Thymus (tissue), 14 donors: ENCODE measurements around the gene MAPK13. TPM values are rescaled to one million over a fixed set of nuclear protein-coding genes. Genes with fewer than 3 reads are reported as not detected.
A peak's percentile ranks its signal among the peaks of the same experiment; 100 is the strongest.
"Not testable (repeated sequence)": the region's sequence is repeated elsewhere in the genome, so short reads cannot be mapped to it uniquely, and the experiment has no call there.

Experiments
- DNase-seq, 9 donors: peaks; one replicate each; pipeline ENCODE4 v3.0.0-alpha.2; 2013; ENCODE audit warnings: low spot score in 9 of 9, low read depth in 6 of 9, missing footprints in 1 of 9
- H3K27ac ChIP-seq, 2 donors: one replicate each; pipeline ENCODE4 v1.5.1; 2013; ENCODE audit warnings: control low read depth in 1 of 2, low read depth in 1 of 2, low read length in 1 of 2, mild to moderate bottlenecking in 1 of 2, moderate library complexity in 1 of 2
- H3K27me3 ChIP-seq, 2 donors: one replicate each; pipeline ENCODE4 v1.5.1; 2013; ENCODE audit warnings: low read length in 1 of 2; ENCODE audit not compliant: control insufficient read depth in 2 of 2, insufficient read depth in 1 of 2
- H3K36me3 ChIP-seq, 2 donors: one replicate each; pipeline ENCODE4 v1.5.1; 2013; ENCODE audit warnings: low read length in 1 of 2, mild to moderate bottlenecking in 1 of 2, moderate library complexity in 1 of 2; ENCODE audit not compliant: control insufficient read depth in 2 of 2, insufficient read depth in 2 of 2
- H3K4me1 ChIP-seq, 2 donors: one replicate each; pipeline ENCODE4 v1.5.1; 2013; ENCODE audit warnings: low read length in 2 of 2; ENCODE audit not compliant: control insufficient read depth in 2 of 2, insufficient read depth in 2 of 2
- H3K4me3 ChIP-seq, 2 donors: one replicate each; pipeline ENCODE4 v1.5.1; 2013; ENCODE audit warnings: low read length in 2 of 2, control low read depth in 1 of 2, mild to moderate bottlenecking in 1 of 2
- H3K9me3 ChIP-seq, 2 donors: one replicate each; pipeline ENCODE4 v1.5.1; 2013; ENCODE audit warnings: low read length in 1 of 2, mild to moderate bottlenecking in 1 of 2; ENCODE audit not compliant: control insufficient read depth in 2 of 2, insufficient read depth in 1 of 2
- WGBS: extraction: QIAGEN DNeasy Blood & Tissue Kit; methylation state at CpG from one replicate; pipeline ENCODE4 v1.1.7; 2013; 5-methylcytosine and 5-hydroxymethylcytosine counted together
- long read RNA-seq, 10 donors: transcript quantifications; one replicate each; lab custom pipeline, GENCODE V29; 2026
- polyA plus RNA-seq: library from polyadenylated mRNA; stranded (reverse); fragments of 200-250 nt; gene quantifications from one replicate; pipeline ENCODE4 v1.2.3, GENCODE V29; 2013
- total RNA-seq: library from RNA; stranded (reverse); fragments of 120-200 nt; gene quantifications from one replicate; pipeline ENCODE4 v1.2.4, GENCODE V29; 2013
- donor health status: healthy.

MAPK13 gene
- total RNA-seq (8.5 TPM), polyA plus RNA-seq (30.1 TPM)
- long read RNA-seq, donor 1: 0 reads
- long read RNA-seq, donor 2: 0 reads
- long read RNA-seq, donor 3, transcript MAPK13-201 (12 exons, 2,052 nt): major isoform, 8 of 8 reads
- long read RNA-seq, donor 3, partial matches to known transcripts: 0 of 8 reads
- long read RNA-seq, donor 3, other reads (novel, unspliced or antisense): 0 of 8 reads
- long read RNA-seq, donor 4, partial matches to known transcripts: 0 of 3 reads
- long read RNA-seq, donor 4, other reads (novel, unspliced or antisense): 0 of 3 reads
- long read RNA-seq, donor 5, transcript MAPK13-201 (12 exons, 2,052 nt): major isoform, 7 of 7 reads
- long read RNA-seq, donor 5, partial matches to known transcripts: 0 of 7 reads
- long read RNA-seq, donor 5, other reads (novel, unspliced or antisense): 0 of 7 reads
- long read RNA-seq, donor 6, transcript MAPK13-201 (12 exons, 2,052 nt): major isoform, 6 of 12 reads
- long read RNA-seq, donor 6, partial matches to known transcripts: 6 of 12 reads
- long read RNA-seq, donor 6, other reads (novel, unspliced or antisense): 0 of 12 reads
- long read RNA-seq, donor 7, full-length matches to known transcripts: 8 of 14 reads
- long read RNA-seq, donor 7, partial matches to known transcripts: 6 of 14 reads
- long read RNA-seq, donor 7, other reads (novel, unspliced or antisense): 0 of 14 reads
- long read RNA-seq, donor 8, partial matches to known transcripts: 0 of 1 reads
- long read RNA-seq, donor 8, other reads (novel, unspliced or antisense): 0 of 1 reads
- long read RNA-seq, donor 9, partial matches to known transcripts: 0 of 3 reads
- long read RNA-seq, donor 9, other reads (novel, unspliced or antisense): 0 of 3 reads
- long read RNA-seq, donor 10, full-length matches to known transcripts: 3 of 3 reads
- long read RNA-seq, donor 10, partial matches to known transcripts: 0 of 3 reads
- long read RNA-seq, donor 10, other reads (novel, unspliced or antisense): 0 of 3 reads

DNA sequence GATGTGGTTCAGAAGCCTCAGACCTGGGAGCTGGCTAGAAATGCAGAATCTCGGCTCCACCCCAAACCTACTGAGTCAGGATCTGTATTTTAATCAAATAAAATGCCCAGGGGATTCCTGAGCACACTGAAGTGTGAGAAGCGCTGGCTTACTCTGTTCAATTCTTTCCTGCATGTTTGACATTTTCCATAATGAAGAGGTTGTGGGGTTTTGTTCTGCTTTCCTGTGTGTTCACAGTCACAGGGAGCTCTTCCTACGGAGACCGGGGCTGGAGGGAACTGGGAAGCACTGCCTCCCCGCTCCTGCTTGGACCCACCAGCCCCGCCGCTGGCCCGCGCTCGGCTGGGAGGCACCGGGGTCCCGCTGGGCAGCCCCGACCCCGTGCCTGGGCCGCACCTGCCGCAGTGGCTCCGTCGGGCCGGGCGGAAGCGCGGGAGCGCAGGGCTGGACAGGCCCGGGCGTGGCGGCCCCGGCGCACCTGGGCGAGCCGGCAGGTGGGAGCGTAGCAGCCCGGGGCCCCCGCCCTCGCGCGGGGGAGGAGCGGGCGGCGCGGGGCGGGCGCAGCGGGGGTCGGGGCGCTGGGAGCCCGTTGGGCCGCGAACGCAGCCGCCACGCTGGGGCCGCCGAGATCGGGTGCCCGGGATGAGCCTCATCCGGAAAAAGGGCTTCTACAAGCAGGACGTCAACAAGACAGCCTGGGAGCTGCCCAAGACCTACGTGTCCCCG is at the start of gene MAPK13:
Gene MAPK13, plus strand, starts transcription at position 573 of the 726 bp plus-strand sequence. Its CDS starts 70 bp downstream, at position 643.
- Histone ChIP-seq H3K4me3 (peak within 1 kb of the TSS; percentile 53 to 63), H3K27me3 (peaks cover 0 to 21% of the 10 kb centered on the region in 2 donors), H3K4me1 (peaks cover 17 to 50% of the 10 kb centered on the region in 2 donors), H3K9me3 (no peaks in the 10 kb centered on the region), H3K27ac (peak within 1 kb of the TSS; percentile 67 to 93), H3K36me3 (no peaks in the 10 kb centered on the region)
- peak in 1 of 9 donors; percentile 54 for DNase-seq
- WGBS: 3% methylated on average over 59 of the region's 59 CpGs

DNA sequence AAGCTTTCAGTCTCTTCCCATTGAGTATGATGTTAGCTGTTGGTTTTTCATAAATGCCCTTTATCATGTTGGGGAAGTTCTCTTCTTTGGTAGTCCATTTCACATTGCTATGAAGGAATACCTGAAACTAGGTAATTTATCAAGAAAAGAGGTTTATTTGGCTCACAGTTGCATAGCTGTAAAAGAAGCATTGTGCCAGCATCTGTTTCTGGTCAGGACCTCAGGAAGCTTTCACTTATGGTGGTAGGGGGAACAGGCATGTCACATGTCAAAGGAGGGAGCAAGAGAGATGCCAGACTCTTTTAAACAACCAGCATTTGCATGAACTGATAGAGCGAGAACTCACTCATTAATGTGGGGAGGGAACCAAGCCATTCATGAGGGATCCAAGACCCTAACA is 48.0 kb upstream of the MAPK13 start:
- Histone ChIP-seq H3K27me3 (no peaks in the 10 kb centered on the region), H3K9me3 (no peaks in the 10 kb centered on the region), H3K4me1 (no peaks in the 10 kb centered on the region), H3K27ac (no peak overlapping the region), H3K4me3 (no peak overlapping the region), H3K36me3 (peaks cover 28 to 67% of the 10 kb centered on the region in 2 donors)
- 98% methylated on average over 1 of the region's 1 CpG for WGBS
- DNase-seq: no peak

DNA sequence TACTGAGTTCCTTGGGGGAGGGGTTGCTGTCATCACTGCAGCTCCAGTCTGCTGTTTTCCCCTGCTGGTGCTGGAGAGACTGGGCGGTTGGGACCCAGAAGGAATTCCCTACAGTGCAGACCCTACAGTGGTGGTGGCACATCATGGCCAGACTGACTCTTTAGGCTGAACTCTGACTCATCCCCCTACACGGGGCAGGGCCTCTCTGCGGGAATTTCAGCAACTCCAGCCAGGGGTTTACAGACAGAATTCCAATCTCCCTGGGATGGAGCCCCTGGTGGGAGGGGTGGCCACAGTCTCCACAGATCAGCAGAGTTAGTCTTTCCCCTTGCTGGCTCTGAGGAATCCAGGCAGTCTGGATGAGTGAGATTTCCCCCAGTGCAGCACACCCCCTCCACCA is 46.9 kb upstream of the MAPK13 start:
- no peak for DNase-seq
- Histone ChIP-seq H3K36me3 (peaks cover 28 to 59% of the 10 kb centered on the region in 2 donors), H3K4me3 (no peak overlapping the region), H3K4me1 (no peaks in the 10 kb centered on the region), H3K27me3 (no peaks in the 10 kb centered on the region), H3K9me3 (no peaks in the 10 kb centered on the region), H3K27ac (no peak overlapping the region)
- 87% methylated on average over 3 of the region's 3 CpGs for WGBS

DNA sequence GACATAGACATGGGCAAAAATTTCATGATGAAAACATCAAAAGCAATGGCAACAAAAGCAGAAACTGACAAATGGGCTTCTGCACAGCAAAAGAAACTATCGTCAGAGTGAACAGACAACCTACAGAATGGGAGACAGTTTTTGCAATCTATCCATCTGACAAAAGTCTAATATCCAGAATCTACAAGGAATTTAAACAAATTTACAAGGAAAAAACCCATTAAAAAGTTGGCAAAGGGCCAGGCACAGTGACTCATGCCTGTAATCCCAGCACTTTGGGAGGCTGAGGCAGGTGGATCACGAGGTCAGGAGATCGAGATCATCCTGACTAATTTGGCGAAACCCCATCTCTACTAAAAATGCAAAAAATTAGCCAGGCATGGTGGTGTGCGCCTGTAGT is 42.1 kb upstream of the MAPK13 start:
- not testable (repeated sequence) for H3K27ac ChIP-seq, H3K4me1 ChIP-seq, H3K27me3 ChIP-seq, H3K9me3 ChIP-seq, DNase-seq, H3K4me3 ChIP-seq
- H3K36me3 ChIP-seq: peaks cover 20 to 39% of the 10 kb centered on the region in 2 donors
- 97% methylated on average over 5 of the region's 5 CpGs for WGBS

DNA sequence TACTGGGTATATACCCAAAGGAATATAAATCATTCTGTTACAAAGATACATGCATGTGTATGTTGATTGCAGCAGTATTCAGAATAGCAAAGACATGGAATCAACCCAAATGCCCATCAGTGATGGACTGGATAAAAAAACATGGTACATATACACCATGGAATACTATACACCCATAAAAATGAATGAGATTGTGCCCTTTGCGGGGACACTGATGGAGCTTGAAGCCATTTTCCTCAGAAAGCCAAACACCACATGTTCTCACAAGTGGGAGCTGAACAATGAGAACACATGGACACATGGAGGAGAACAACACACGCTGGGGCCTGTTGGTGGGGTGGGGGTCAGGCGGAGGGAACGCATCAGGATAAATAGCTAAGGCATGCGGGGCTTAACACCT is 41.3 kb upstream of the MAPK13 start:
- Histone ChIP-seq H3K9me3 (no peaks in the 10 kb centered on the region), H3K27ac (no peak overlapping the region), H3K27me3 (no peaks in the 10 kb centered on the region), H3K4me1 (no peaks in the 10 kb centered on the region), H3K4me3 (no peak overlapping the region), H3K36me3 (peaks cover 12 to 30% of the 10 kb centered on the region in 2 donors)
- DNase-seq: no peak
- WGBS: 99% methylated on average over 5 of the region's 5 CpGs

DNA sequence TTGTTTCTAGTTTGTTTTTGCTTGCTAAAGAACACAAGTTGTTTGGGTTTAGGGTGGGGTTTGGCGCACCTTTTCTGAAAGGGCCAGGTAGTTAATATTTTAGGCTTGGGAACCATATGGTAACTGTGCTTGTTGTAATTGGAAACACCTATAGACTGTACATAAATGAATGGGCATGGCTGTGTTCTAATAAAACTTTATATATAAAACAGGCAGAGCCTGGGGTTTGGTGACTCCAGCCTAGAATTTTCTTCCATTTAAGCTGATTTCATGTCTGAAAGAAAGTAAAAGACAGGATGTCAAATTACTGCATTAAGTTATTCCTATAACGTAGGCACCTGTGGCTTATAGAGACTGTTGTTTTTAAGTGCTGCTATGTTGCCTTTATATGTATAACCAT is 36.1 kb upstream of the MAPK13 start:
- WGBS: 96% methylated on average over 2 of the region's 2 CpGs
- H3K9me3 ChIP-seq: no peaks in the 10 kb centered on the region
- no peak for DNase-seq
- H3K36me3 ChIP-seq: peaks cover 13 to 37% of the 10 kb centered on the region in 2 donors
- peaks cover 6 to 25% of the 10 kb centered on the region in 2 donors for H3K4me1 ChIP-seq
- no peak overlapping the region for H3K27ac ChIP-seq
- H3K4me3 ChIP-seq: no peak overlapping the region
- no peaks in the 10 kb centered on the region for H3K27me3 ChIP-seq

DNA sequence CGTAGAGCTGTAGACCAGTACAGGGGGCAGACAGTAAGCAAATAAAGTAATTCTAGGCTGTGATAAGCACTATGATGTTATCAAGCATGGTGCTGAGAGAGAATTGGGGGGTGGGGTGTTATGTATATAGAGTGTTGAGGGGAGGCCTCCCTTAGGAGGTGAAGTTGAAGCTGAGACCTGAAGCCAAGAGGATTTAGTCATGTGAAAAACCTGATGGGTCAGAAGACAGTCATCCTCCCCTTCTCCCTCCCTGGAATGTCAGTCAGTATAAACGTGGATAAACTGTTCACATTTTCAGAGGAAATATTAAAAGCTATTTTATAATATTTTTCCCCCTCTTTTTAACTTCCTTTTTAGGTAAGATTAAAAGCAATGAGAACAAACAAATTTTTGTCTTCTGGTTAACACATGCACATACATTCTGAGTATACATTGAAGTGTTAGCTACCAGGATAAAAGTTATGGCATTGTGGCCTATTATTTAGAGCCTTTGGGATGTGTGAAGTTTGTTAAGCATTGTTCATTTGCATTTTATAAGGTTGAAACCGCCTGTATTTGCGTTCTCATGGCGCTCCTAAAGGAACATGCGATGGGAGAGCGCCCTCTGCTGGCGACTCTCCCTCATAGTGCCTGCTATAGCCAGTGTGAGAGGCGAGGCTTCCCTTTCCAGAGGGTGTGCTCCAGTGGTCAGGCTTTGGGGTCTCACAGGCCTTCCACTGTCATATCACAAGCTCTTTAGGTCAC is 35.4 kb upstream of the MAPK13 start:
- H3K27me3 ChIP-seq: no peaks in the 10 kb centered on the region
- H3K9me3 ChIP-seq: no peaks in the 10 kb centered on the region
- peaks cover 12 to 32% of the 10 kb centered on the region in 2 donors for H3K4me1 ChIP-seq
- H3K27ac ChIP-seq: no peak overlapping the region
- 14% methylated on average over 9 of the region's 9 CpGs for WGBS
- peaks cover 13 to 37% of the 10 kb centered on the region in 2 donors for H3K36me3 ChIP-seq
- peak in 7 of 9 donors; percentile 66 to 93 (median 87) for DNase-seq
- H3K4me3 ChIP-seq: no peak overlapping the region
